PC-3 (cell line): Measurements from ENCODE around the gene FAU. TPM values are rescaled to one million over a fixed set of nuclear protein-coding genes. Genes with fewer than 3 reads are reported as not detected.
"Not testable (repeated sequence)": the region's sequence is repeated elsewhere in the genome, so short reads cannot be mapped to it uniquely, and the experiment has no call there.

Source experiments
- ATAC-seq: fragments of 200-7000 bp; cut with Tn5 transposase; 2 replicates; pipeline ENCODE4 v1.9.1; 2020; ENCODE audit warnings: mild to moderate bottlenecking, moderate library complexity
- BruUV-seq: library from RNA; stranded (reverse); fragments of 400-500 nt; replicated peaks from 2 replicates; lab custom pipeline; 2021; lab: Mats Ljungman, UMichigan
- CTCF ChIA-PET: fragments of 300-600 bp; sonication (Branson Sonifier 250); formaldehyde crosslinking; loops from one replicate; lab custom pipeline; 2022; ENCODE audit warnings: antibody characterized with exemption; lab: Charles Lee
- POLR2A ChIA-PET: fragments of 300-600 bp; sonication (Branson Sonifier 250); formaldehyde crosslinking; loops from one replicate; lab custom pipeline; 2022; ENCODE audit warnings: antibody characterized with exemption; ENCODE audit not compliant: unreplicated experiment; lab: Charles Lee
- DNase-seq: peaks from one replicate; pipeline ENCODE4 v3.0.0-alpha.2; 2015
- H2AFZ ChIP-seq: fragments of 300-600 bp; sonication (generic); 2 replicates; pipeline ENCODE4 v1.6.0; 2016; ENCODE audit warnings: antibody characterized with exemption, low read length
- H3F3A ChIP-seq: fragments of 300-600 bp; sonication (generic); one replicate; pipeline ENCODE4 v1.6.0; 2017; ENCODE audit warnings: antibody characterized with exemption, low read length, control low read depth, mild to moderate bottlenecking; ENCODE audit not compliant: unreplicated experiment
- H3K27ac ChIP-seq: fragments of 300-600 bp; sonication (generic); 2 replicates; pipeline ENCODE4 v1.5.1; 2016; ENCODE audit warnings: mild to moderate bottlenecking, low read length
- H3K27me3 ChIP-seq: fragments of 300-600 bp; sonication (generic); 2 replicates; pipeline ENCODE4 v1.6.1; 2016; ENCODE audit warnings: low read length, mixed read lengths
- H3K36me3 ChIP-seq: fragments of 300-600 bp; sonication (generic); 2 replicates; pipeline ENCODE4 v1.6.1; 2016; ENCODE audit warnings: low read depth, mixed run types, low read length, mixed read lengths
- H3K4me1 ChIP-seq: fragments of 300-600 bp; sonication (generic); 2 replicates; pipeline ENCODE4 v1.5.1; 2016; ENCODE audit warnings: low read length; ENCODE audit not compliant: insufficient read depth
- H3K4me2 ChIP-seq: fragments of 300-600 bp; sonication (generic); 2 replicates; pipeline ENCODE4 v1.6.0; 2016; ENCODE audit warnings: low read length
- H3K4me3 ChIP-seq: fragments of 300-600 bp; sonication (generic); 2 replicates; pipeline ENCODE4 v1.5.1; 2016; ENCODE audit warnings: mild to moderate bottlenecking, low read length, mixed read lengths
- H3K79me2 ChIP-seq: fragments of 300-600 bp; sonication (generic); 2 replicates; pipeline ENCODE4 v1.6.1; 2017; ENCODE audit warnings: low read length, mixed read lengths
- H3K9ac ChIP-seq: fragments of 300-600 bp; sonication (generic); 2 replicates; pipeline ENCODE4 v1.6.0; 2016; ENCODE audit warnings: mild to moderate bottlenecking, low read length
- H3K9me2 ChIP-seq: fragments of 300-600 bp; sonication (generic); replicated peaks from 2 replicates; pipeline ENCODE4 v1.6.1; 2016; ENCODE audit warnings: mixed run types, low read length, mixed read lengths
- H3K9me3 ChIP-seq: fragments of 300-600 bp; sonication (generic); 2 replicates; pipeline ENCODE4 v1.6.1; 2016; ENCODE audit warnings: low read length, mixed read lengths
- H4K20me1 ChIP-seq: fragments of 300-600 bp; sonication (generic); 2 replicates; pipeline ENCODE4 v1.6.1; 2016; ENCODE audit warnings: low read length, mixed read lengths
- EZH2 ChIP-seq: fragments of 300-600 bp; sonication (generic); IDR thresholded peaks from one replicate; pipeline ENCODE4 v1.6.1; 2017; ENCODE audit warnings: antibody characterized with exemption, mild to moderate bottlenecking, low read length; ENCODE audit not compliant: unreplicated experiment
- EZH2phosphoT487 ChIP-seq: fragments of 300-600 bp; sonication (generic); IDR thresholded peaks from 2 replicates; pipeline ENCODE4 v1.6.1; 2018; ENCODE audit warnings: mild to moderate bottlenecking, antibody characterized with exemption, low read length, borderline replicate concordance
- intact Hi-C: fragments of 100-400 bp; cut with micrococcal nuclease; formaldehyde crosslinking; loops from 2 replicates; pipeline ENCODE4 v1.9.0; 2023
- total RNA-seq: library from RNA; depleted of rRNA; stranded (reverse); fragments of >200 nt; gene quantifications from 2 replicates; pipeline ENCODE4 v1.2.3, GENCODE V29; 2014
- TF ChIP-seq, protein P1 (sequence below): fragments of 300-600 bp; sonication (generic); conservative IDR thresholded peaks from 2 replicates; pipeline ENCODE4 v1.5.1; 2017; ENCODE audit warnings: antibody characterized with exemption, low read depth, mild to moderate bottlenecking, low read length

The FAU gene
- total RNA-seq, 1 experiment from 2014 or later = 1,157 TPM

GRCh38 chr11:65150509-65151299, 28.8 kb upstream of the FAU start:
- TF ChIP-seq, protein P1, sequence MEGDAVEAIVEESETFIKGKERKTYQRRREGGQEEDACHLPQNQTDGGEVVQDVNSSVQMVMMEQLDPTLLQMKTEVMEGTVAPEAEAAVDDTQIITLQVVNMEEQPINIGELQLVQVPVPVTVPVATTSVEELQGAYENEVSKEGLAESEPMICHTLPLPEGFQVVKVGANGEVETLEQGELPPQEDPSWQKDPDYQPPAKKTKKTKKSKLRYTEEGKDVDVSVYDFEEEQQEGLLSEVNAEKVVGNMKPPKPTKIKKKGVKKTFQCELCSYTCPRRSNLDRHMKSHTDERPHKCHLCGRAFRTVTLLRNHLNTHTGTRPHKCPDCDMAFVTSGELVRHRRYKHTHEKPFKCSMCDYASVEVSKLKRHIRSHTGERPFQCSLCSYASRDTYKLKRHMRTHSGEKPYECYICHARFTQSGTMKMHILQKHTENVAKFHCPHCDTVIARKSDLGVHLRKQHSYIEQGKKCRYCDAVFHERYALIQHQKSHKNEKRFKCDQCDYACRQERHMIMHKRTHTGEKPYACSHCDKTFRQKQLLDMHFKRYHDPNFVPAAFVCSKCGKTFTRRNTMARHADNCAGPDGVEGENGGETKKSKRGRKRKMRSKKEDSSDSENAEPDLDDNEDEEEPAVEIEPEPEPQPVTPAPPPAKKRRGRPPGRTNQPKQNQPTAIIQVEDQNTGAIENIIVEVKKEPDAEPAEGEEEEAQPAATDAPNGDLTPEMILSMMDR = no peak
- 0 out of 2 replicates have a peak, but pooled peaks have one; percentile 39 for TF ChIP-seq EZH2phosphoT487
- DNase-seq (peak; percentile 98), ATAC-seq (peak; percentile 100)
- ChIA-PET POLR2A (no interaction called here), CTCF (no interaction called here)
- intact Hi-C loops = no loop called here
- H2AFZ ChIP-seq = peak overlapping the region; percentile 63
- no peak overlapping the region for H3K9ac ChIP-seq
- no peaks in the 10 kb centered on the region for H4K20me1 ChIP-seq
- BruUV-seq = no TSS peak
- H3F3A ChIP-seq = no peaks in the 10 kb centered on the region
- no peaks in the 10 kb centered on the region for H3K79me2 ChIP-seq
- peak overlapping the region; percentile 23; the same call in 1 of the 2 replicates for H3K4me3 ChIP-seq
- H3K9me3 ChIP-seq = no peaks in the 10 kb centered on the region
- H3K4me1 ChIP-seq = peaks cover 18% of the 10 kb centered on the region
- no peaks in the 10 kb centered on the region for H3K27me3 ChIP-seq
- H3K27ac ChIP-seq = peak overlapping the region; percentile 47
- H3K4me2 ChIP-seq = peak overlapping the region; percentile 74
- H3K9me2 ChIP-seq = no peaks in the 10 kb centered on the region
- no peaks in the 10 kb centered on the region for H3K36me3 ChIP-seq

DNA sequence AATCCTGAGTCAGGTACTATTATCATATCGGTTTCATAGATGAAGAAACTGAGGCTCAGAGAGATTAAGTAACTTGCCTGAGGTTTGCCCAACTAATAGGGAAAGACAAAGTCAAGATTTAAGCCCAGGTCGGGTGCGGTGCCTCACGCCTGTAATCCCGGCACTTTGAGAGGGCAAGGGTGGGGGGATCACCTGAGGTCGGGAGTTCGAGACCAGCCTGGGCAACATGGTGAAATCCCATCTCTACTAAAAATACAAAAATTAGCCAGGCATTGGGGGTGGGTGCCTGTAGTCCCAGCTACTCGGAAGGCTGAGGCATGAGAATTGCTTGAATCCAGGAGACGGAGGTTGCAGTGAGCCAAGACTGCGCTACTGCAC, 28.2 kb upstream of the FAU start:
- DNase-seq, H3K9ac ChIP-seq, H3F3A ChIP-seq, BruUV-seq, H3K4me3 ChIP-seq, intact Hi-C loops, H4K20me1 ChIP-seq, H3K36me3 ChIP-seq, ATAC-seq, CTCF ChIA-PET, H3K79me2 ChIP-seq, H3K9me2 ChIP-seq, POLR2A ChIA-PET, H3K9me3 ChIP-seq, H3K27me3 ChIP-seq: not testable (repeated sequence)
- peak overlapping the region; percentile 74 for H3K4me2 ChIP-seq
- H2AFZ ChIP-seq = 0 out of 2 replicates have a peak overlapping the region, but pooled peaks have one; percentile 63
- peak overlapping the region; percentile 29 for H3K27ac ChIP-seq
- peaks cover 18% of the 10 kb centered on the region for H3K4me1 ChIP-seq

- no peak overlapping the region for H3K9ac ChIP-seq
- no peak overlapping the region for H3K4me3 ChIP-seq
- no peak for DNase-seq
- ChIA-PET POLR2A (no interaction called here), CTCF (no interaction called here)
- no peak for TF ChIP-seq EZH2
- TF ChIP-seq, protein P1 = no peak
- TF ChIP-seq EZH2phosphoT487 = no peak
- H3K27me3 ChIP-seq = no peaks in the 10 kb centered on the region
- no TSS peak for BruUV-seq
- no peaks in the 10 kb centered on the region for H3K9me2 ChIP-seq
- H2AFZ ChIP-seq = no peak overlapping the region
- no peak for ATAC-seq
- no peaks in the 10 kb centered on the region for H4K20me1 ChIP-seq
- H3K79me2 ChIP-seq = no peaks in the 10 kb centered on the region
- H3F3A ChIP-seq = no peaks in the 10 kb centered on the region
- H3K4me2 ChIP-seq = no peak overlapping the region
- intact Hi-C loops = no loop called here
- H3K4me1 ChIP-seq = peaks cover 18% of the 10 kb centered on the region
- H3K27ac ChIP-seq = no peak overlapping the region
- no peaks in the 10 kb centered on the region for H3K36me3 ChIP-seq
- H3K9me3 ChIP-seq = no peaks in the 10 kb centered on the region
Measured at GRCh38 chr11:65148657-65149056, 26.7 kb upstream of the FAU start.
